Natural killer cell (primary cell): ENCODE data around the gene MRPS18B. TPM values are rescaled to one million over a fixed set of nuclear protein-coding genes. Genes with fewer than 3 reads are reported as not detected.

Source experiments
- ATAC-seq, 3 donors: fragments of 150-1000 bp in 2 of 3; fragments of 200-7000 bp in 1 of 3; cut with Tn5 transposase; 1 replicate in 1 of 3; 2 replicates in 2 of 3; pipeline ENCODE4 v1.10.0; 2021; ENCODE audit warnings: mild to moderate bottlenecking in 2 of 3, moderate library complexity in 2 of 3
- DNase-seq, 2 donors: peaks; one replicate each; pipeline versions ENCODE4 v3.0.0 to v3.0.0-alpha.2; 2013 to 2021; ENCODE audit warnings: mixed read lengths in 1 of 2
- H3K27ac ChIP-seq: one replicate; pipeline ENCODE4 v1.5.1; 2013; ENCODE audit warnings: mild to moderate bottlenecking, low read length
- H3K27me3 ChIP-seq: one replicate; pipeline ENCODE4 v1.6.1; 2013; ENCODE audit warnings: low read length; ENCODE audit not compliant: control insufficient read depth, insufficient read depth
- H3K36me3 ChIP-seq: one replicate; pipeline ENCODE4 v1.6.1; 2013; ENCODE audit warnings: low read length; ENCODE audit not compliant: control insufficient read depth, insufficient read depth
- H3K4me1 ChIP-seq: one replicate; pipeline ENCODE4 v1.6.1; 2013; ENCODE audit warnings: low read length; ENCODE audit not compliant: control insufficient read depth, insufficient read depth
- H3K4me3 ChIP-seq: one replicate; pipeline ENCODE4 v1.5.1; 2013; ENCODE audit warnings: low read length
- H3K9me3 ChIP-seq: one replicate; pipeline ENCODE4 v1.6.1; 2013; ENCODE audit warnings: low read length; ENCODE audit not compliant: control insufficient read depth, insufficient read depth
- H3K27ac Mint-ChIP-seq, 2 donors: one replicate each; pipeline ENCODE4 v1.8.0; 2022; ENCODE audit warnings: mild to moderate bottlenecking in 2 of 2, mixed read lengths in 2 of 2, moderate library complexity in 1 of 2
- H3K27me3 Mint-ChIP-seq, 2 donors: one replicate each; pipeline ENCODE4 v1.8.0; 2022; ENCODE audit warnings: low read depth in 2 of 2, mixed read lengths in 2 of 2
- H3K36me3 Mint-ChIP-seq: one replicate; pipeline ENCODE4 v1.8.0; 2022; ENCODE audit warnings: mixed read lengths
- H3K4me1 Mint-ChIP-seq, 2 donors: one replicate each; pipeline ENCODE4 v1.8.0; 2022; ENCODE audit warnings: mixed read lengths in 2 of 2
- H3K4me3 Mint-ChIP-seq: one replicate; pipeline ENCODE4 v1.8.0; 2022; ENCODE audit warnings: mild to moderate bottlenecking, moderate library complexity, mixed read lengths
- H3K9me3 Mint-ChIP-seq, 2 donors: one replicate each; pipeline ENCODE4 v1.8.0; 2022; ENCODE audit warnings: mixed read lengths in 2 of 2
- CTCF ChIP-seq: fragments of 200-600 bp; IDR thresholded peaks from one replicate; pipeline ENCODE4 v1.8.0; 2022; ENCODE audit warnings: antibody characterized with exemption
- WGBS: methylation state at CpG from one replicate; pipeline ENCODE4 v1.1.7; 2013; ENCODE audit warnings: missing lambda C conversion rate; ENCODE audit not compliant: insufficient coverage; 5-methylcytosine and 5-hydroxymethylcytosine counted together
- intact Hi-C: fragments of 100-400 bp; cut with micrococcal nuclease; formaldehyde crosslinking; loops from one replicate; pipeline ENCODE4 v1.14.2; 2022
- total RNA-seq, 4 donors: library from RNA; stranded (reverse); fragments of 120-200 nt in 1 of 4; gene quantifications; one replicate each; pipeline versions ENCODE4 v1.2.3 to v1.2.4, GENCODE V29; 2013 to 2022

MRPS18B gene
- total RNA-seq, 3 donors from 2014 or later (not counting 1 experiment from before 2014, with no cell fraction given) = 14.2 to 19.9 (median 16.6) TPM

- peak within 1 kb of the TSS; percentile 94 to 96 for H3K27ac Mint-ChIP-seq
Measured at GRCh38 chr6:30626484-30627366, 9.1 kb downstream of the MRPS18B start, which contains the start of gene ATAT1. Gene ATAT1, plus strand, starts transcription at chr6:30626874.

GRCh38 chr6:30635834-30636233, 18.2 kb downstream of the MRPS18B start:
- intact Hi-C loops = no loop called here
- no peak overlapping the region for H3K4me3 ChIP-seq
- H3K27ac ChIP-seq = no peak overlapping the region
- no peaks in the 10 kb centered on the region for H3K4me1 ChIP-seq
- H3K9me3 ChIP-seq = no peaks in the 10 kb centered on the region
- H3K27ac Mint-ChIP-seq = no peak overlapping the region
- DNase-seq (no peak), ATAC-seq (no peak)
- no peaks in the 10 kb centered on the region for H3K27me3 ChIP-seq
- peaks cover 0 to under 1% of the 10 kb centered on the region in 2 donors for H3K4me1 Mint-ChIP-seq
- peaks cover 5% of the 10 kb centered on the region for H3K36me3 ChIP-seq
- H3K9me3 Mint-ChIP-seq = no peaks in the 10 kb centered on the region
- 96% methylated on average over 3 of the region's 3 CpGs for WGBS
- no peaks in the 10 kb centered on the region for H3K36me3 Mint-ChIP-seq
- no peak for TF ChIP-seq CTCF
- H3K4me3 Mint-ChIP-seq = no peak overlapping the region
- H3K27me3 Mint-ChIP-seq = no peaks in the 10 kb centered on the region

More at GRCh38 chr6:30626484-30627366, 9.1 kb downstream of the MRPS18B start, which contains the start of gene ATAT1:
- H3K4me1 ChIP-seq = peaks cover 15% of the 10 kb centered on the region
- TF ChIP-seq CTCF = peak; percentile 55
- peak within 1 kb of the TSS; percentile 63 for H3K4me3 ChIP-seq
- Mint-ChIP-seq H3K36me3 (no peaks in the 10 kb centered on the region), H3K9me3 (no peaks in the 10 kb centered on the region), H3K4me3 (peak within 1 kb of the TSS; percentile 90), H3K27me3 (no peaks in the 10 kb centered on the region), H3K4me1 (peaks cover 23 to 27% of the 10 kb centered on the region in 2 donors)
- DNase-seq = peak; percentile 87 to 95
- no peaks in the 10 kb centered on the region for H3K27me3 ChIP-seq
- peak within 1 kb of the TSS; percentile 87 for H3K27ac ChIP-seq
- peak; percentile 98 to 99 (median 99) for ATAC-seq
- WGBS = 5% methylated on average over 36 of the region's 36 CpGs
- no peaks in the 10 kb centered on the region for H3K9me3 ChIP-seq
- intact Hi-C loops = loop anchor here (1.0 to 2.0 kb wide), 2 partner anchors 9 to 46 kb away; partner anchors contain the start of genes DHX16, MRPS18B and PPP1R10
- H3K36me3 ChIP-seq = peaks cover 37% of the 10 kb centered on the region

GRCh38 chr6:30640481-30640880, 22.8 kb downstream of the MRPS18B start:
- peak in 1 of 2 donors; percentile 35 for DNase-seq
- no peaks in the 10 kb centered on the region for H3K27me3 ChIP-seq
- H3K36me3 Mint-ChIP-seq = no peaks in the 10 kb centered on the region
- ATAC-seq = no peak
- peaks cover 2 to 5% of the 10 kb centered on the region in 2 donors for H3K4me1 Mint-ChIP-seq
- TF ChIP-seq CTCF = no peak
- H3K27ac Mint-ChIP-seq = no peak overlapping the region
- no peak overlapping the region for H3K27ac ChIP-seq
- no peaks in the 10 kb centered on the region for H3K27me3 Mint-ChIP-seq
- WGBS = 64% methylated on average over 10 of the region's 10 CpGs
- no peaks in the 10 kb centered on the region for H3K4me1 ChIP-seq
- H3K4me3 Mint-ChIP-seq = no peak overlapping the region
- H3K4me3 ChIP-seq = no peak overlapping the region
- no peaks in the 10 kb centered on the region for H3K9me3 Mint-ChIP-seq
- intact Hi-C loops = no loop called here
- H3K36me3 ChIP-seq = peaks cover 7% of the 10 kb centered on the region
- no peaks in the 10 kb centered on the region for H3K9me3 ChIP-seq
